Mucosa of rectum (tissue), 2 donors: ENCODE measurements around the gene TWNK.
"Not testable (repeated sequence)": the region's sequence is repeated elsewhere in the genome, so short reads cannot be mapped to it uniquely, and the experiment has no call there.

Experiments
- H3K27ac ChIP-seq, 2 donors: one replicate each; pipeline ENCODE4 v1.7.0; 2013; ENCODE audit warnings: inconsistent platforms in 2 of 2, low read depth in 2 of 2, low read length in 2 of 2
- H3K27me3 ChIP-seq, 2 donors: one replicate each; pipeline ENCODE4 v1.7.0; 2013; ENCODE audit warnings: low read length in 2 of 2; ENCODE audit not compliant: control insufficient read depth in 2 of 2, insufficient read depth in 2 of 2
- H3K36me3 ChIP-seq, 2 donors: one replicate each; pipeline ENCODE4 v1.7.0; 2013; ENCODE audit warnings: low read length in 2 of 2; ENCODE audit not compliant: control insufficient read depth in 2 of 2, insufficient read depth in 2 of 2
- H3K4me1 ChIP-seq, 2 donors: one replicate each; pipeline ENCODE4 v1.7.0; 2013; ENCODE audit warnings: low read length in 2 of 2, mild to moderate bottlenecking in 1 of 2; ENCODE audit not compliant: control insufficient read depth in 2 of 2, insufficient read depth in 2 of 2
- H3K4me3 ChIP-seq, 2 donors: one replicate each; pipeline ENCODE4 v1.7.0; 2013; ENCODE audit warnings: low read length in 2 of 2
- H3K9ac ChIP-seq, 2 donors: one replicate each; pipeline ENCODE4 v1.7.0; 2013; ENCODE audit warnings: low read length in 2 of 2, low read depth in 1 of 2, mild to moderate bottlenecking in 1 of 2
- H3K9me3 ChIP-seq, 2 donors: one replicate each; pipeline ENCODE4 v1.7.0; 2013; ENCODE audit warnings: low read length in 2 of 2; ENCODE audit not compliant: control insufficient read depth in 2 of 2
- donor health status: healthy.
- donor health status: Normal muscosa, but diverticular disease.

Gene TWNK

GRCh38 chr10:100972904-100973535 lies 14.3 kb upstream of the TWNK start:
- Histone ChIP-seq H3K4me3 (no peak overlapping the region), H3K27ac (no peak overlapping the region), H3K36me3 (peaks cover 25 to 34% of the 10 kb centered on the region in 2 donors), H3K4me1 (peaks cover 28 to 44% of the 10 kb centered on the region in 2 donors), H3K27me3 (no peaks in the 10 kb centered on the region), H3K9ac (no peak overlapping the region), H3K9me3 (no peaks in the 10 kb centered on the region)

GRCh38 chr10:100975397-100975796 lies 11.9 kb upstream of the TWNK start:
- not testable (repeated sequence) for H3K27me3 ChIP-seq, H3K9ac ChIP-seq, H3K9me3 ChIP-seq, H3K4me3 ChIP-seq, H3K27ac ChIP-seq
- H3K4me1 ChIP-seq: peaks cover 17 to 26% of the 10 kb centered on the region in 2 donors
- H3K36me3 ChIP-seq: peaks cover 47 to 56% of the 10 kb centered on the region in 2 donors

- H3K36me3 ChIP-seq: peaks cover 58 to 69% of the 10 kb centered on the region in 2 donors
- H3K9me3 ChIP-seq: no peaks in the 10 kb centered on the region
- H3K9ac ChIP-seq: no peak overlapping the region
Measured at GRCh38 chr10:100976906-100977305, 10.4 kb upstream of the TWNK start.

GRCh38 chr10:100977436-100977835 lies 9.9 kb upstream of the TWNK start:
- Histone ChIP-seq H3K4me1 (peaks cover 1 to 6% of the 10 kb centered on the region in 2 donors), H3K27ac (no peak overlapping the region), H3K9ac (no peak overlapping the region), H3K4me3 (no peak overlapping the region), H3K9me3 (no peaks in the 10 kb centered on the region), H3K36me3 (peaks cover 62 to 73% of the 10 kb centered on the region in 2 donors), H3K27me3 (no peaks in the 10 kb centered on the region)

More at GRCh38 chr10:100976906-100977305, 10.4 kb upstream of the TWNK start:
- H3K4me3 ChIP-seq: no peak overlapping the region
- no peaks in the 10 kb centered on the region for H3K27me3 ChIP-seq
- no peak overlapping the region for H3K27ac ChIP-seq
- H3K4me1 ChIP-seq: peaks cover 6 to 11% of the 10 kb centered on the region in 2 donors

GRCh38 chr10:100978121-100978900 lies 9.0 kb upstream of the TWNK start:
- Histone ChIP-seq H3K27ac (no peak overlapping the region), H3K27me3 (no peaks in the 10 kb centered on the region), H3K4me1 (no peaks in the 10 kb centered on the region), H3K9ac (no peak overlapping the region), H3K4me3 (no peak overlapping the region), H3K9me3 (no peaks in the 10 kb centered on the region), H3K36me3 (peaks cover 62 to 72% of the 10 kb centered on the region in 2 donors)

- Histone ChIP-seq H3K9ac (no peak overlapping the region), H3K9me3 (no peaks in the 10 kb centered on the region), H3K27me3 (no peaks in the 10 kb centered on the region), H3K36me3 (peaks cover 61 to 73% of the 10 kb centered on the region in 2 donors), H3K27ac (no peak overlapping the region), H3K4me3 (no peak overlapping the region), H3K4me1 (no peaks in the 10 kb centered on the region)
Measured at GRCh38 chr10:100978901-100979195, 8.5 kb upstream of the TWNK start.

- H3K27ac ChIP-seq: no peak overlapping the region
- no peak overlapping the region for H3K4me3 ChIP-seq
- no peaks in the 10 kb centered on the region for H3K27me3 ChIP-seq
- H3K36me3 ChIP-seq: peaks cover 63 to 74% of the 10 kb centered on the region in 2 donors
- no peak overlapping the region for H3K9ac ChIP-seq
- no peaks in the 10 kb centered on the region for H3K9me3 ChIP-seq
- no peaks in the 10 kb centered on the region for H3K4me1 ChIP-seq
Measured at GRCh38 chr10:100979791-100980272, 7.5 kb upstream of the TWNK start.

- Histone ChIP-seq H3K27me3 (no peaks in the 10 kb centered on the region), H3K36me3 (peaks cover 63 to 76% of the 10 kb centered on the region in 2 donors)
Measured at GRCh38 chr10:100980311-100980710, 7.0 kb upstream of the TWNK start.

GRCh38 chr10:100980711-100981110 lies 6.6 kb upstream of the TWNK start:
- H3K9me3 ChIP-seq: no peaks in the 10 kb centered on the region
- peaks cover 63 to 76% of the 10 kb centered on the region in 2 donors for H3K36me3 ChIP-seq
- no peak overlapping the region for H3K9ac ChIP-seq
- no peaks in the 10 kb centered on the region for H3K27me3 ChIP-seq
- H3K4me3 ChIP-seq: no peak overlapping the region
- no peak overlapping the region for H3K27ac ChIP-seq
- H3K4me1 ChIP-seq: no peaks in the 10 kb centered on the region

More at GRCh38 chr10:100980311-100980710, 7.0 kb upstream of the TWNK start:
- Histone ChIP-seq H3K4me1 (no peaks in the 10 kb centered on the region), H3K9ac (no peak overlapping the region), H3K9me3 (no peaks in the 10 kb centered on the region), H3K4me3 (no peak overlapping the region), H3K27ac (no peak overlapping the region)

GRCh38 chr10:100981178-100981772 lies 6.1 kb upstream of the TWNK start:
- H3K27ac ChIP-seq: no peak overlapping the region
- H3K36me3 ChIP-seq: peaks cover 63 to 76% of the 10 kb centered on the region in 2 donors
- H3K4me3 ChIP-seq: no peak overlapping the region
- H3K9ac ChIP-seq: no peak overlapping the region
- H3K27me3 ChIP-seq: no peaks in the 10 kb centered on the region
- no peaks in the 10 kb centered on the region for H3K9me3 ChIP-seq
- H3K4me1 ChIP-seq: peaks cover 3 to 4% of the 10 kb centered on the region in 2 donors
